GM13976 (cell line): ENCODE results near the gene CRHBP.
"Not testable (repeated sequence)": the region's sequence is repeated elsewhere in the genome, so short reads cannot be mapped to it uniquely, and the experiment has no call there.

ENCODE experiments used
- DNase-seq: peaks from one replicate; pipeline ENCODE4 v3.0.0; 2012; ENCODE audit warnings: low spot score
- in situ Hi-C: fragments of 300-500 bp; cut with MboI; formaldehyde crosslinking; loops from one replicate; pipeline ENCODE4 v1.12.0; 2022; ENCODE audit warnings: low sequenced_read_pairs, mixed read lengths, inconsistent platforms; ENCODE audit not compliant: unreplicated experiment
- TF ChIP-seq, protein P1 (sequence below): IDR thresholded peaks from 2 replicates; pipeline ENCODE4 v1.5.1; 2012; ENCODE audit warnings: borderline replicate concordance, mild to moderate bottlenecking; ENCODE audit not compliant: insufficient read depth; ENCODE audit errors: extremely low read depth, missing control alignments, control extremely low read depth

The CRHBP gene

GRCh38 chr5:76944638-76945037 lies 8.2 kb upstream of the CRHBP start:
- TF ChIP-seq, protein P1, sequence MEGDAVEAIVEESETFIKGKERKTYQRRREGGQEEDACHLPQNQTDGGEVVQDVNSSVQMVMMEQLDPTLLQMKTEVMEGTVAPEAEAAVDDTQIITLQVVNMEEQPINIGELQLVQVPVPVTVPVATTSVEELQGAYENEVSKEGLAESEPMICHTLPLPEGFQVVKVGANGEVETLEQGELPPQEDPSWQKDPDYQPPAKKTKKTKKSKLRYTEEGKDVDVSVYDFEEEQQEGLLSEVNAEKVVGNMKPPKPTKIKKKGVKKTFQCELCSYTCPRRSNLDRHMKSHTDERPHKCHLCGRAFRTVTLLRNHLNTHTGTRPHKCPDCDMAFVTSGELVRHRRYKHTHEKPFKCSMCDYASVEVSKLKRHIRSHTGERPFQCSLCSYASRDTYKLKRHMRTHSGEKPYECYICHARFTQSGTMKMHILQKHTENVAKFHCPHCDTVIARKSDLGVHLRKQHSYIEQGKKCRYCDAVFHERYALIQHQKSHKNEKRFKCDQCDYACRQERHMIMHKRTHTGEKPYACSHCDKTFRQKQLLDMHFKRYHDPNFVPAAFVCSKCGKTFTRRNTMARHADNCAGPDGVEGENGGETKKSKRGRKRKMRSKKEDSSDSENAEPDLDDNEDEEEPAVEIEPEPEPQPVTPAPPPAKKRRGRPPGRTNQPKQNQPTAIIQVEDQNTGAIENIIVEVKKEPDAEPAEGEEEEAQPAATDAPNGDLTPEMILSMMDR: no peak
- in situ Hi-C loops: no loop called here
- DNase-seq: no peak

DNA sequence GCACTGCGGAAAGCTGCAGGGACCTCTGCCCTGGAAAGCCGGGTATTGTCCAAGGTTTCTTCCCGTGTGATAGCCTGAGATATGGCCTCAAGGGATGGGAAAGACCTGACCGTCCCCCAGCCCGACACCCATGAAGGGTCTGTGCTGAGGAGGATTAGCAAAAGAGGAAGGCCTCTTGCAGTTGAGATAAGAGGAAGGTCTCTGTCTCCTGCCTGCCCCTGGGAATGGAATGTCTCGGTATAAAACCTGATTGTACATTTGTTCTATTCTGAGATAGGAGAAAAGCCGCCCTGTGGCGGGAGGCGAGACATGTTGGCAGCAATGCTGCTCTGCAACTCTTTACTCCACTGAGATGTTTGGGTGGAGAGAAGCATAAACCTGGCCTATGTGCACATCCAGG lies 7.6 kb upstream of the CRHBP start:
- DNase-seq, in situ Hi-C loops: not testable (repeated sequence)

DNA sequence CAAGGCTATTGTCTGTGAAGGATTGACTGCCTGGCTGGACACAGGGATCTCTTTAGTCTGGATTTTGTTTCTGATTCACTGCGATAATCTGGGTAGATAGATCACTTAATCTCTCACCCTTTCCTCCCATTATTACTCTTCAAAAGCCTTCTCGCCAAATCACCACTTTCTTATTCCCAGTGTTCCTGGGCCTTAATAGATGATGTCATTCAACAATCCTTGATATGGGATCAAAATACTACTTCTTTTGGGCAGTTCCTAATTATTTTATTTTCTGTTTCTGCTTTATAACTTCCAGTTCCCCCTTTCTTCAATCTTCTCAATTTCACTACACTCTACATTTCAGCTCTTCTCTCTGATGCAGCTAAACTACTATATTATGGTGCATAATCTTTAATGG lies 6.8 kb upstream of the CRHBP start:
- TF ChIP-seq, protein P1: no peak
- in situ Hi-C loops: no loop called here

DNA sequence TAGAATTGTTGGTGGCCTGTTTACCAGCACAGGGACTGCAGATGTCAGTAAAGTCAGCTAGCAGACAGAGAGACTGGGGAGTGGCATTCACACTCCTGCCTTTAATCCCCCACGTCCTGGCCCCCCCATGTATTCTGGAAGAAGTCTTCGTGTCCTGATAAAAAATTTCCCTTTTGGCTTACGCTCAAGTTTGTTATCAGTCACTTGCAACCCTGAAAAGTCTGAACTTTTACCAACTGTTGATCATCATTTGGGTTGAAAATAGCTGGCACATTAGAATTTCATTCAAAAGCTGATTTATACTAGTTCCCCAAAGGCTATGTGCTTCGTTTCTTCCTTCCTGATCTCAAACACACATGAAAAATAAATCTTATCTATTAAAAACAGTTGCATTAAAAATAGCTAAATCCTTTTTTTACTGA lies 5.8 kb upstream of the CRHBP start:
- TF ChIP-seq, protein P1: no peak
- in situ Hi-C loops: no loop called here
- DNase-seq: no peak

More for the DNA sequence above, 6.8 kb upstream of the CRHBP start:
- no peak for DNase-seq

- no peak for DNase-seq
- in situ Hi-C loops: no loop called here
- TF ChIP-seq, protein P1: no peak
These were observed 922 bp downstream of the CRHBP start for GRCh38 chr5:76953551-76954382.

- in situ Hi-C loops: no loop called here
- no peak for DNase-seq
- TF ChIP-seq, protein P1: no peak
These were observed 1.5 kb downstream of the CRHBP start for GRCh38 chr5:76954383-76954763.

- TF ChIP-seq, protein P1: no peak
- DNase-seq: no peak
- in situ Hi-C loops: no loop called here
These were observed 3.2 kb downstream of the CRHBP start for GRCh38 chr5:76956033-76956432.
